Thoracic aorta (tissue), 2 donors: ENCODE measurements around the gene PRUNE1. TPM values are rescaled to one million over a fixed set of nuclear protein-coding genes. Genes with fewer than 3 reads are reported as not detected.

Experiments
- ATAC-seq: fragments of 150-250 bp; one replicate; pipeline ENCODE4 v1.8.0; 2017; ENCODE audit warnings: low read depth; ENCODE audit not compliant: insufficient number of reproducible peaks, low FRiP score
- DNase-seq: peaks from one replicate; pipeline ENCODE4 v3.0.0-alpha.2; 2020; ENCODE audit warnings: low spot score
- H3K27ac ChIP-seq, 2 donors: fragments of 200-600 bp; sonication (generic); 1 replicate in 1 of 2; 2 replicates in 1 of 2; pipeline ENCODE4 v1.5.1; 2016; ENCODE audit warnings: mild to moderate bottlenecking in 2 of 2, moderate library complexity in 2 of 2
- H3K27me3 ChIP-seq: fragments of 200-600 bp; sonication (generic); replicated peaks from 2 replicates; pipeline ENCODE4 v1.6.0; 2016; ENCODE audit warnings: mild to moderate bottlenecking; ENCODE audit not compliant: insufficient read depth
- H3K36me3 ChIP-seq: fragments of 200-600 bp; sonication (generic); one replicate; pipeline ENCODE4 v1.5.1; 2016
- H3K4me1 ChIP-seq, 2 donors: fragments of 200-600 bp; sonication (generic); 1 replicate in 1 of 2; 2 replicates in 1 of 2; pipeline versions ENCODE4 v1.5.1 to v1.6.0; 2016; ENCODE audit warnings: low read depth in 2 of 2, mild to moderate bottlenecking in 1 of 2; ENCODE audit not compliant: control insufficient read depth in 1 of 2
- H3K4me3 ChIP-seq: fragments of 200-600 bp; sonication (generic); 2 replicates; pipeline ENCODE4 v1.5.1; 2016; ENCODE audit warnings: mild to moderate bottlenecking
- H3K9me3 ChIP-seq: fragments of 200-600 bp; sonication (generic); 2 replicates; pipeline ENCODE4 v1.5.1; 2016
- total RNA-seq, 2 donors: library from RNA; depleted of rRNA; stranded (reverse); fragments of >200 nt; gene quantifications; one replicate each; pipeline versions ENCODE4 v1.1.0 to v1.2.3, GENCODE V29; 2016
- TF ChIP-seq, protein P1 (sequence below): fragments of 200-600 bp; sonication (generic); IDR thresholded peaks from one replicate; pipeline ENCODE4 v1.5.1; 2019; ENCODE audit warnings: antibody characterized with exemption

The PRUNE1 gene
- total RNA-seq, 2 donors from 2014 or later = 16.5 to 21.3 TPM

DNA sequence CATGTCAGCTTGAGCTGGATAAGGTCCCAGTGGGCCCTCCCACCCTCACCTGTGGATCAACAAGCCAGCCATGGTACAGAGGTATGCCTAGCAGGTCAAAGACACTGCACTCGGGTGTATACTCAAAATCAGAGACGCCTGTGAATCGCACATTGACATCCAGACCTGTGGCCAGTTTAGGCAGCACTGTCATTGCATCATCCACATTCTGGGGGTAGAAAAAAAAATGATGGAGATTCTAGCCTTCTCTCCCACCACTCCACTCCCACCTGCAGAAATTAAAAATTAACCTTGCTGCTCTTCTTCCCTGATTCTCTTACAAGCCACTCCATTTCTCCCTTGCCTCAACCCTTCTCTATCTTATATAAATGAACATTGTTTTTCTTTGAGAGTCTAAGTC lies 7.8 kb upstream of the PRUNE1 start:
- H3K4me1 ChIP-seq = peaks cover 26 to 33% of the 10 kb centered on the region in 2 donors
- DNase-seq (no peak), ATAC-seq (no peak)
- peaks cover 30% of the 10 kb centered on the region for H3K36me3 ChIP-seq
- H3K9me3 ChIP-seq = no peaks in the 10 kb centered on the region
- no peak overlapping the region for H3K27ac ChIP-seq
- TF ChIP-seq, protein P1, sequence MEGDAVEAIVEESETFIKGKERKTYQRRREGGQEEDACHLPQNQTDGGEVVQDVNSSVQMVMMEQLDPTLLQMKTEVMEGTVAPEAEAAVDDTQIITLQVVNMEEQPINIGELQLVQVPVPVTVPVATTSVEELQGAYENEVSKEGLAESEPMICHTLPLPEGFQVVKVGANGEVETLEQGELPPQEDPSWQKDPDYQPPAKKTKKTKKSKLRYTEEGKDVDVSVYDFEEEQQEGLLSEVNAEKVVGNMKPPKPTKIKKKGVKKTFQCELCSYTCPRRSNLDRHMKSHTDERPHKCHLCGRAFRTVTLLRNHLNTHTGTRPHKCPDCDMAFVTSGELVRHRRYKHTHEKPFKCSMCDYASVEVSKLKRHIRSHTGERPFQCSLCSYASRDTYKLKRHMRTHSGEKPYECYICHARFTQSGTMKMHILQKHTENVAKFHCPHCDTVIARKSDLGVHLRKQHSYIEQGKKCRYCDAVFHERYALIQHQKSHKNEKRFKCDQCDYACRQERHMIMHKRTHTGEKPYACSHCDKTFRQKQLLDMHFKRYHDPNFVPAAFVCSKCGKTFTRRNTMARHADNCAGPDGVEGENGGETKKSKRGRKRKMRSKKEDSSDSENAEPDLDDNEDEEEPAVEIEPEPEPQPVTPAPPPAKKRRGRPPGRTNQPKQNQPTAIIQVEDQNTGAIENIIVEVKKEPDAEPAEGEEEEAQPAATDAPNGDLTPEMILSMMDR = no peak
- no peak overlapping the region for H3K4me3 ChIP-seq
- no peaks in the 10 kb centered on the region for H3K27me3 ChIP-seq

- no peak for DNase-seq
- ATAC-seq = no peak
- H3K27ac ChIP-seq = no peak overlapping the region
- no peaks in the 10 kb centered on the region for H3K27me3 ChIP-seq
- no peaks in the 10 kb centered on the region for H3K9me3 ChIP-seq
- H3K4me1 ChIP-seq = peaks cover 27 to 36% of the 10 kb centered on the region in 2 donors
- H3K4me3 ChIP-seq = no peak overlapping the region
- TF ChIP-seq, protein P1 = no peak
- H3K36me3 ChIP-seq = peaks cover 28% of the 10 kb centered on the region
Observed at GRCh38 chr1:151001602-151002001, 6.6 kb upstream of the PRUNE1 start.

- H3K4me1 ChIP-seq = peaks cover 29 to 39% of the 10 kb centered on the region in 2 donors
- no peak for DNase-seq
- H3K4me3 ChIP-seq = no peak overlapping the region
- ATAC-seq = no peak
- no peaks in the 10 kb centered on the region for H3K9me3 ChIP-seq
- TF ChIP-seq, protein P1 = no peak
- H3K36me3 ChIP-seq = peaks cover 24% of the 10 kb centered on the region
- H3K27me3 ChIP-seq = no peaks in the 10 kb centered on the region
- no peak overlapping the region for H3K27ac ChIP-seq
Observed at GRCh38 chr1:151002051-151002450, 6.2 kb upstream of the PRUNE1 start.

- Histone ChIP-seq H3K27me3 (no peaks in the 10 kb centered on the region), H3K4me1 (peaks cover 34 to 44% of the 10 kb centered on the region in 2 donors), H3K27ac (no peak overlapping the region), H3K9me3 (no peaks in the 10 kb centered on the region), H3K36me3 (peaks cover 18% of the 10 kb centered on the region), H3K4me3 (no peak overlapping the region)
- no peak for ATAC-seq
- TF ChIP-seq, protein P1 = no peak
- no peak for DNase-seq
Observed at GRCh38 chr1:151002611-151003010, 5.6 kb upstream of the PRUNE1 start.

- H3K27me3 ChIP-seq = no peaks in the 10 kb centered on the region
- ATAC-seq (no peak), DNase-seq (no peak)
- no peak overlapping the region for H3K27ac ChIP-seq
- no peak overlapping the region for H3K4me3 ChIP-seq
- no peaks in the 10 kb centered on the region for H3K9me3 ChIP-seq
- TF ChIP-seq, protein P1 = no peak
- H3K36me3 ChIP-seq = peaks cover 13% of the 10 kb centered on the region
- peaks cover 36 to 48% of the 10 kb centered on the region in 2 donors for H3K4me1 ChIP-seq
Observed at GRCh38 chr1:151003180-151003579, 5.1 kb upstream of the PRUNE1 start.
